PFSK-1 (cell line): ENCODE results near the gene NRP2.

Experiments
- POLR2AphosphoS5 ChIP-seq: IDR thresholded peaks from 2 replicates; pipeline ENCODE4 v1.6.1; 2012; ENCODE audit warnings: low read depth, mild to moderate bottlenecking, control low read depth, low read length, moderate library complexity
- REST ChIP-seq, 2 experiments: IDR thresholded peaks; 2 replicates each; pipeline versions ENCODE4 v1.6.1 to v1.8.0; 2011 to 2012; ENCODE audit warnings: low read depth in 2 of 2, low read length in 2 of 2, control low read depth in 1 of 2, inconsistent platforms in 1 of 2, mild to moderate bottlenecking in 1 of 2, moderate library complexity in 1 of 2; ENCODE audit not compliant: insufficient read depth in 1 of 2

- TF ChIP-seq POLR2AphosphoS5 (no peak), REST (IDR thresholded peaks at IDR 0.05; ENCODE audit: insufficient read depth in 1 of 2, low read depth in 2 of 2, low read length in 2 of 2) (no peak)
These were observed 25.8 kb upstream of the NRP2 start for GRCh38 chr2:205656461-205656860.
